ENCODE data around the gene ZNF576.
"Not testable (repeated sequence)": the region's sequence is repeated elsewhere in the genome, so short reads cannot be mapped to it uniquely, and the experiment has no call there.

The ZNF576 gene, protein sequence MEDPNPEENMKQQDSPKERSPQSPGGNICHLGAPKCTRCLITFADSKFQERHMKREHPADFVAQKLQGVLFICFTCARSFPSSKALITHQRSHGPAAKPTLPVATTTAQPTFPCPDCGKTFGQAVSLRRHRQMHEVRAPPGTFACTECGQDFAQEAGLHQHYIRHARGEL

DNA sequence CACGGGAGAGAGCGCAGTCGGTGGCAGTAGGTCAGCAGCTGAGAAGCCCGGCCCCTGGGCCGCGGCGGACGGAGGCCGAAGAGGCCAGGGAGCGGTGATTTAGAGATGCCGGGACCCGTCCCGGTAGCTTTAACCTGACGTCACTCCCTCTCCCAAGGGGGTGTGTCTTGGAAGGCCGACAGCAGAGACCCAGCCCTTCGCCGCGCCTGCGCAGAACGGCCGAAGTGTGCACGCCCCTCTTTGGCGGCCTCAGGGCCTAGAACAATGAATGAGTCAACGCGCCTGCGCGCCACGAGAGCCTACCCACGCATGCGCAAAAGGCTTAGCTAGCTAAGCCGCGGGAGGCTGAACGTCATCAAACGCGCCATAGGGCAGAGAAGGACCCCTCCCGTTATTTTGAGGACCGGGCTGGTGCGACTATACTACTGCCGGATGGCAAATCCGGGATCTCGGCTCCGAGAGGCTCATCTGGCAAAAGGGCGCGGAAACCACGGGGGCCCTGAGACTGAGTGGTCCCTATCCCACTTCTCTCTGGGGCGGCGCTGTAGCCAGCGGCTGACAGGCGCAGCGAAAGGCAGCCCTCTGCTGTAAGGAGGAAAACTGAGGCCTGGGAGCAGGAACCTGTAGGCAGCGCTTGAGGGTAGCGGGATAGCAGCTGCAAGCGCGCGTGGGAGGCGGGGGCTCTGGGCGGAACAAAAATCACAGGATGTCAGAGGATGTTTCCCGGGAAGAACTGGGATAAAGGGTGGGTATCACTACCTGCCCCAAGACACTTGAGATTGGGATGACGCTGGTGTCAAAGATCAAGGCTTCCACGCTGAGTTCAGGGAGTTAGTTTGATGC is at the start of gene ZNF576, which contains the start of gene IRGQ:
Gene ZNF576, plus strand, starts transcription at position 597 of the 843 bp plus-strand sequence. CDS start 514 bp downstream, outside the sequence.
Gene IRGQ, minus strand, starts transcription at position 136 of the 843 bp plus-strand sequence. CDS start 796 bp downstream, outside the sequence.
- peak; percentile 100 for DNase-seq (ENCODE audit: low read depth in 2 of 2)

DNA sequence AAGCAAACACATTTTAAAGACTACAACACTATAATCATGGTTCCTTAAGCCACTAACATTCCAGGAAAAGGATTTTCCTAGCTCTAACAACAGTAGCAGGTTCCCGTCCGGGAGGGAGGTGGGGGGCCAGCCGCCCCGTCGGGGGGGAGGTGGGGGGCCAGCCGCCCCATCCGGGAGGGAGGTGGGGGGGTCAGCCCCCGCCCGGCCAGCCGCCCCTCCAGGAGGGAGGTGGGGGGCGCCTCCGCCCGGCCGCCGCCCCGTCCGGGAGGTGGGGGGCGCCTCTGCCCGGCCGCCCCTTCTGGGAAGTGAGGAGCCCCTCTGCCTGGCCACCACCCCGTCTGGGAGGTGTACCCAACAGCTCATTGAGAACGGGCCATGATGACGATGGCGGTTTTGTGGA is 48.5 kb upstream of the ZNF576 start:
- DNase-seq (ENCODE audit: low read depth in 2 of 2): not testable (repeated sequence)

DNA sequence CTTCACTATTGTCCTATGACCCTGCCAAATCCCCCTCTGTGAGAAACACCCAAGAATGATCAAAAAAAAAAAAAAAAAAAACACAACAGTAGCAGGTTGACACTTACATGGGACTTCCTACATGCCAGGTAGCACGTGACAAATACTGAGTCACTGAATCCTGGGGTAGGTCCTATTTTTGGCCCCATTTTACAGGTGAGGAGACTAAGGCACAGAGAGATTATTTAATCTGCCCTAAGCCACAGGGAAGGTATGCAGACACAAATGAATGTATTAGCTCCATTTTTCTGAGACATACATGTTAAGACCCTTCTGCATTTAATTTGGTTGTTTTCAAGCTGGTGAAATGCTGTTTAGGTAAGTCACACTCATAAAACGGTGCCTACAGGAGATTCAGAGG is 47.7 kb upstream of the ZNF576 start:
- no peak for DNase-seq (ENCODE audit: low read depth in 2 of 2)

DNA sequence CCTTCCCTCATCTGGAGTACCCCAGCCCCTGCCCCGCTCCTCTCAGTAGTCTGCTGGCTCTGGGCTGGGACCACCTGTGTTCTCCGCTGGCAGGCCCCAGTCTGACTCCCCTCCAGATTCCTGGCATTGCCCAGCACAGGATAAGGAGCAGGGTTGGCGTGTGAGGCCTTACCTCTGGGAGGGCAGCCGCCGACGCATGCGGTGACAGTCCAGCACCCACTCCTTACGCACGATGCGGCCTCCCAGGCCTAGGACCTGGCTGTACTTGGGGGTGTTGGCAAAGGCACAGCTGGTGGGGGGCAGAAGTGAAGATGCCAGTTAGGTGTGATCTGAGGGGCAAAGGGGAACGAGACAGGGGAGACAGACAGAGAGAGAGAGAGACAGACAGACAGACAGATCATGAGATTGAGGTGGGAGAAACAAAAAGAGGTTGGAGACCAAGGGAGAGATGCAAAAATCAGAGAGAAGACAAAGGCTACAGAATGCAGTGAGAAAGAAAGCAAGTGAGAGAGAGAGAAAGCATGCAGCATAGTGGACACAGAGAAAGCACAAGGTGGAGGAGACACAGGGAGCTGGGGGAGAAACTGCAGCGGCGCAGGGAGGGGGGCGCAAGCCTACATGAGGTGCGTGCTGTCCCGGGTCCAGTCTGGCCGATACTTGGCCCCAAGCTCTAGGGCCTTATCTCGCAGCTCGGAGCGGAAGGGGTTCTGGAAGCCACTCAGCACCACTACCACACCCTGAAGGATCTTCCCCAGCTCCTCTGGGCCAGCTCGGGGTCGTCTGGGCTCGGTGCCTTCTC is 44.8 kb upstream of the ZNF576 start:
- DNase-seq (ENCODE audit: low read depth in 2 of 2): no peak

DNA sequence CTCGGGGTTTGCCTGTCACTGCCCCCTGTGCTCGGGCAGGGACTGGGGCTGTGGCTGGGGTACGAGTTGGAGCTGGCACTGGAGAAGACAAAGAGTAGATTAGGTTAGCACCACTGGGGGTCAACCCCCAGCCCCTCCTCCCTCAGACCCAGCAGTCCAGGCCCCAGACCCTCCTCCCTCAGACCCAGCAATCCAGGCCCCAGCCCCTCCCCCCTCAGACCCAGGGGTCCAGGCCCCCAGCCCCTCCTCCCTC is 44.3 kb upstream of the ZNF576 start:
- no peak for DNase-seq (ENCODE audit: low read depth in 2 of 2)

DNA sequence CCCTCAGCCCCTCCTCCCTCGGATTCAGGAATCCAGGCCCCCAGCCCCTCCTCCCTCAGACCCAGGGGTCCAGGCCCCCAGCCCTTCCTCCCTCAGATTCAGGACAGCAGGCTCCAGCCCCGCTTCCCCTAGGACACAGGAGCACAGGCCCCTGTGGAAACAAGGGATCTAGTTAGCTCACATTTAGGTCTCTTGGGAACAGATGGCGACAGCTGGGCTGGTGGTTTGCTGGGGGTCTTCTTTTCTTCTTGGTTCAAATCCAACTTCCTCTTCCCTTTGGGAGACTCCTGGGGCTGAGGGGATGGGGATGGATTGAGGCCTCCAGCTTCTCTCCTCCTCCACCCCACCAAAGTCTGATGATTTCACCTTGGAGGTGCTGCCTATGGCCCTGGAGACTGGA is 43.8 kb upstream of the ZNF576 start:
- DNase-seq (ENCODE audit: low read depth in 2 of 2): no peak

DNA sequence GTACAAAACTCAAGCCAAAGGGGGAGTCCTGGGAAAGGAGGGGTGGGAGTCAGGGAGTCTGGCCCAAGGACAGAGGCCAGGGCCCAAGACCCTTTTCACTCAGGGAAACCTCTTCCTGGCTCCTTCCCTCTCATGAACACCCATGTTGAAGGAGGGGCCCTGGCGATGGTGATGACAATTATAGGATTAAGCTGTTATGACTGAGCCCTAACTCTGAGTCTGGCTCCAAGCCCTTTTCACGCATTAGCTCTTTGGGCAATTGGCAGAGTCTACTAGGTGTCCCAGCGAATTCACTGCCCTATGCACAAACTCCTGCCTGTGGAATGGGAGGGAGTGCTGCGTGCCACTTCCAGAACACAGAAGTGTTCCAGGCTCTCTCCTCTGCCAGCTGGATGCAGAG is 42.7 kb upstream of the ZNF576 start:
- DNase-seq (ENCODE audit: low read depth in 2 of 2): no peak

DNA sequence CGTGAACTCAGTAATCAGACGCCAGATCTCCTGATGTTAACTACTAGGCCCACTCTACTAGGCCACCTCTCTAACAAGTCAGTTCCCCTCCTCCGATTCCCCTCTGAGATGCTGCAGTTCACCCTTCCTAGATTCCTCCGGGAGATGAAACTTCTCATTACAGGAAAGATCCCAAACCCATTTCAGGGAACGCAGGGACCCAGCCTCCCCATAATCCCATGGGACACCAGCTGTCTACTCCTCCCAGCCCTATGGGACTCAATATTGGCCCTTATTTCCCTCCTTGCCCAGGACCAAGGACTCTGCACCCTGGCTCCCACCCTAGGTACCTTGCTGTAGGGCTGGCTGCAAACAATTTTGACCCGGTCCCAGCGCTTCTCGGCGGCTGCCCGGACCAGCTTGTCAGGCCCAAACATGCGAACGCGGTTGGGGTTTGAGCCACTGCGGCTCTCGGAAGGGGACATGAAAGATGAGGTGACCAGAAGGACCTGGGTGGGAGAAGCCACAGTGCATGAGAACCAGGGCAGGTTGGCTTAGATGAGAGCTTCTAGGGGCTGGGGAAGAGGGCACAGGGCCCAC is 42.0 kb upstream of the ZNF576 start:
- no peak for DNase-seq (ENCODE audit: low read depth in 2 of 2)

DNA sequence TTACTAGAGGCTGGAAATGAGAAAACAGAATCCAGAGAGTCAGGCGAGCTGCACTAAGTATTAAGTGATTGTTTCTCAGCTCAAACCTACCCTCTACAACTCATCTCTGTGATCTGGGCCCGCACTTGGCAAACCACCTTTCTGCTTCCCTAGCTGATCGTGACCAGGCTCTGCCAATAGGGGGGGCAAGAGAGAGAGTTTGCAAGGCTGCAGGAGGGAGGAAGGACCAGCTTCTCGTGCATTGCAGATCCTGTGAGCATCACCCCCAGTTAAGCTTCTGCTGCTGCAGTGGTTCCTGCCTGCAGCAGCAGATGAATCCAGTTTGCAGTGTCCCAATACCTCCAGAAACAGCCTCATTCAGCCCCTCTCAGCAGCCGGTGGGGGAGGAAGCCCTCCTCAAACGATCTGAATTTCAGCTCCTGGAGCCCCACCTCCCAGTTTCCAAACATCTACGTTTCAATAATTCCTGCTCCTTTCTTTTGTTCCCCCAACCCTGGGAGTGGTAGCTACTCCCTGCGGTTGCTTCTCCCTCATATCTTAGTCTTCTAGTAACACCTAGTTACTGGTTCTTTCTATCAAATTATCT is 41.1 kb upstream of the ZNF576 start:
- peak; percentile 57 to 79 for DNase-seq (ENCODE audit: low read depth in 2 of 2)

DNA sequence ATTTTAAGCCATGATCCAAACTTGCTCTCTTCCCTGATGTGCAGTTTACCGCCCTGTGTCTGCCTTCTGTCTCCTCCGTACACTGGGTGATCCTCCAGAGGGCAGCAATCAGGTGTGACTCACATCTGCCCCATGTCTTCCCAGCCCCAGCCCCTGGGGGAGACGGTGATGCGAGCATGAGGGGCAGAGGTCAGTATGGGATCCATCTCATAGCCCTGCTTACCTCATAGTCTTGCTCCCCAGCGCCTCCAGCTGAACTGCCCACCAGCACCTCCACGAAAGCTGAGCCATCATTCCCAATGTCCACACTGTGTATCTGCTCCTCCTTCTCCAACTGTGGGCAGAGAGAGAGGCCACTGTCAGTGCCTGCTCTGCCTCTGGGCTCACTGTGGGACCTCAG is 35.7 kb upstream of the ZNF576 start:
- no peak for DNase-seq (ENCODE audit: low read depth in 2 of 2)

DNA sequence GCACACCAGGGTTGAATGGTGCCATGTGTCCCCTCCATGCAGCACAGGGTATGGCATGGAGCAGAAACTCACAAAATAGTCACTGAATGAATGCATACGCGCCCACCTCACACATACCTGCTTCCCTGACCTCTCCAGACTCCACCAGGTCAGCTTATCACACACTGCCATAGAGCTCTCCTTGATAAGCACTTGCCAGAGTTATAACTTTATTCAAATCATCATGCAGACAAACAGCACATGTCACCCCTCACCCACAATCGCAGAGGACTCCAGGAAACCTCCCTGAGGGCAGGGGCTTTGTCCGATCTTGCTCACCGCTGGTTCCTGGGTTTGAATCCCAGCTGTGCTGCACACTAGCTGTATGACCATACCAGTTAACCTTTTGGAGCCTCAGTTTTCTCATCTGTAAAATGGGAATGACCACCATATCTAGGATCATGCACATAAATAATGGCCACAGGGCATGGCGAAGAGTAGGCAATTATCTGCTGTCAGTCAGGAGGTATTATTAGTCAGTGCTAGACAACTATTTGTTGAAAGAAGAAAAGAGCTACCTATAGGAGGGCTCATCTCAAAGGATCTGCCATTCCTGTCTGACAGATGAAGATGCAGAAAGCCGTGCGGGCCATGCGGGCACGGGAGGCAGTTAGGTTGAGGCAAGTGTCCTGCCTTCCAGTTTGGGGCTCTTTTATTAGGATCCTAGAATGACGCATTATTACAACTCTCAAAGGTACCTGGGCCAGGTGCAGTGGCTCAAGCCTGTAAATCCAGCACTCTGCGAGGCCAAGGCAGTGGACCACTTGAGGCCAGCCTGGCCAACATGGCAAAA is 35.0 kb upstream of the ZNF576 start:
- no peak for DNase-seq (ENCODE audit: low read depth in 2 of 2)

DNA sequence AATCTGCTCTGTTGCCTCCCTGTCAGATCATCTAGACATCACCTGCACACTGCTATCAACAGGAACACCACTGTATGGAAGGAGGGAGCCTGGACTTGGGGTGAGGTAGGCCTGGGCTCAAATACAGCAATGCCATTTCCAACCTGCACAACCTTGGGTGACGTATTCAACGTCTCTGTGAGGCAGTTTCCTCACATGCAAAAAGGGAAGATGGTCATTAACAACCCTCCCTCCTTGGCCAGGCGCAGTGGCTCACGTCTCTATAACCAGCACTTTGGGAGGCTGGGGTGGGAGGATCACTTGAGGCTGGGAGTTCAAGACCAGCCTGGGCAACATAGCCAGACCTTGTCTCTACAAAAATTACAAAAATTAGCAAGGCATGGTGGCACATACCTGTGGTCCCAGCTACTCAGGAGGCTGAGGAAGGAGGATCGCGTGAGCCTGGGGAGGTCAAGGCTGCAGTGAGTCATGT is 34.1 kb upstream of the ZNF576 start:
- peak in 1 of 2 donors; percentile 49 for DNase-seq (ENCODE audit: low read depth in 2 of 2)

DNA sequence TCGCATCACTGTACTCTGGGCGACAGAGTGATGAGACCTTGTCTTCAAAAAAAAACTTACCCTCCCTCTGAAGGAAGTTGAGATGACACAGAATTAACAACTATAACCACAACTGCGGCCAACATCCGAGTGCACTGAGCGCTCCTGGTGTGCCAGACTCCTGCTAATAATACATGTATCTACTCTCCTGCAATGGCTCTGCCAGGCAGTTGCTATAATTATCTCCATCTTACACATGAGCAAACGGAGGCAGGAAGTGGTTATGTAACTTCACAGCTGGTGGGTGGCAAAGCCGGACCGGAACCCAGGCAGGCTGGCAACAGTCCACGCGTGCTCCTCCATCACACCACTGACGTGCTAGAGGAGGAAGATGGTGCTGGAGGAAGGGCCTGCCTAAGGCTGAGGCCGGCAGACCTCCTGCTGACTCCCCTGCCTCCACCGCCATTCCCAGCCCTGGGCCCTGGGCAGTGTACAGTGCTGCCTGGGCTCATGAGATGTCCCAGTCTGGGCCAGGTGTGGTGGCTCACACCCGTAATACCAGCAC is 33.6 kb upstream of the ZNF576 start:
- DNase-seq (ENCODE audit: low read depth in 2 of 2): peak in 1 of 2 donors; percentile 43

DNA sequence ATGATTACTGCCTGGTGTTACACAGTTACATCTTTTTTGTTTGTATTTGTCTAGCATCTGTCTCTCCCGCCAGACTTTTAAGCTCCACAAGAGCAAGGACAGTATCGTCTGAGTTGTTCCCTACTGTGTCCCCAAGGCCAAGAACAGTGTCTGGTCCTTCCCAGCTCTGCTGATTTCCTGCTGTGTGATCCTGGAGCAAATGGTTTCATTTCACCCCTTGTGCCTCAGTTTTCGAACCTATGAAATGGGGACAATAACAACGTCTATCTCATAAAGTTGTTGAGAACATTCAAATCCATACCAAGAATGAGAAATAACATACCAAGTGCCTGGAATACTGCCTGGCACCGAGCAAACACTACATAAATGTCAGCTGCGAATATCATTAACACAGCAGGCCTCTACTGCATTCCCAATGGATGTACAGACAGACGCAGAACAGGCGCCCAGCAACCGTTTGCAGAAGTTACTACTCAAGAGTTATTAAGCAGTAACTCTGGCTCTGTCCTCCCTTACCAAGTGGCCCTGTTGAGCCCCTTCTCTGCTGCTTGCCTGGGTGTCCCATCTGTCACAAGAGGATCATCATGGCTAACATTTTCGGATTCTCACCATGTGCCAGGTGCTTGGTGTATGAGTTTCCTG is 32.5 kb upstream of the ZNF576 start:
- no peak for DNase-seq (ENCODE audit: low read depth in 2 of 2)

DNA sequence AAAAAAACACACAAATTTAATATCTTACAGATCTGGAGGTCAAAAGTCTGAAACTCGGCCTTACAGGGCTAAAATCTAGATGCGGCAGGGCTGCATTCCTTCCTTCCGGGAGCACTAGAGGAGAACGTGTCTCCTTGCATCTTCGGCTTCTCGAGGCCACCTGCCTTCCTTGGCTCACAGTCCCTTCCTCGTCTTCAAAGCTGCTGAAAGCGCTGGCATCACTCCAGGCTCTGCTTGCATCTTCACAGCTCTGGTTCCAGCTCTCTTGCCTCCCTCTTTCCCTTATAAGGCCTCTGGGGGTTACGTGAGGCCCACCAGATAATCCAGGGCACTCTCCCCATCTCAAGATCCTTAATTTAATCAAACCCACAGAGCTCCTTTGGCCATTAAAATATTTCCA is 31.6 kb upstream of the ZNF576 start:
- no peak for DNase-seq (ENCODE audit: low read depth in 2 of 2)

DNA sequence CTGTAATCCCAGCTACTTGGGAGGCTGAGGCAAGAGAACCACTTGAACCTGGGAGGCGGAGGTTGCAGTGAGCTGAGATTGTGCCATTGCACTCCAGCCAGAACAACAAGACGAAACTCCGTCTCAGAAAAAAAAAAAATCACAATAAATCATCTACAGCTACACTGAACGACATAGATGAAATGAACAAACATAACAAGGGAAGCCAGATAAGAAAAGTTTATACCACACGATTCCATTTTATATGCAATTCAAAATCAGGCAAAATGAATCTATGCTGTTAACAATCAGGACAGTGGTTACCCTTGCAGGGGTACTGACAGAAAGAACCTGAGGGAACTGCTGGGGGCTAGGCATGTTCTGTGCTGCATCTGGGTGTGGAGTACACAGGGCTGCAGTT is 26.7 kb upstream of the ZNF576 start:
- DNase-seq (ENCODE audit: low read depth in 2 of 2): no peak

DNA sequence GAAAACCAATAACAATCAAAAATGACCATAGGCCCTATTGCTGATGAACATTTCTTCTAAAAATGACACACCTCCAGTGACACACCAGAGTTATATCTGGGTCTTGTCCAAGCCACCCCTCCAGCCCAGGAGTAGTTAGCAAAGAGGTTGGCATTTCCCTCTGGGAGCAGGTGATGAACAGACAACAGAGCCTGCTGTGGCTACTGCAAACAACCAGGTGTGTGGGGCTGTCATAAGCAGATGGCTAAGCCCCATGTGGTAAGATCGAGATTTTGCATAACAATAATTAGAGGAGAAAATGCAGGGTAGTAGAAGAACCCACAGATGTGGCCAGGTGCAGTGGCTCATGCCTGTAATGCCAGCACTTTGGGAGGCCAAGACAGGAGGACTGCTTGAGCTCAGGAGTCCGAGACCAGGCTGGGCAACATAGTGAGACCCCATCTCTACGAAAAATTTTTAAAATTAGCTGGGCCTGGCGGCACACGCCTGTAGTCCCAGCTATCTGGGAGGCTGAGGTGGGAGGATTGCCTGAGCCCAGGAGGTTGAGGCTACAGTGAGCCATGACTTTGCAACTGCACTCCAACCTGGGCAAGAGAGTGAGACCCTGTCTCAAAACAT is 26.1 kb upstream of the ZNF576 start:
- DNase-seq (ENCODE audit: low read depth in 2 of 2): no peak

DNA sequence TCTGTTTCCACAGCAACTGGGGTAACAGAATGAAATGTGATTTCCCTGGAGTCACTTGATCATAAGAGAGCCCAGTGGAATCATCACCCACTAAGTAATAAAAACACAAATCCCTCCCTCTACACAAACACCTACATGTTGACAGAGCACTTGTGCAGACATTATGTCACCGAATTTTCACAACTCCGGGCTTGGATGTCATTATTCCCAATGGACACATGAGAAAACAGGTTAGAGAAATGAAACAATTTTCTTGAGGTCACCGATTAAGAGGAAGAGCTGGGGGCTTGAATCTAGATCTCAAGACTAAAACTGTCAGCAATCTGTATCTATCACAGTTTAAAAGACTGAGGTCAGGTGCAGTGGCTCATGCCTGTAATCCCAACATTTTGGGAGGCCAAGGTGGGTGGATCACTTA is 24.2 kb upstream of the ZNF576 start:
- no peak for DNase-seq (ENCODE audit: low read depth in 2 of 2)

DNA sequence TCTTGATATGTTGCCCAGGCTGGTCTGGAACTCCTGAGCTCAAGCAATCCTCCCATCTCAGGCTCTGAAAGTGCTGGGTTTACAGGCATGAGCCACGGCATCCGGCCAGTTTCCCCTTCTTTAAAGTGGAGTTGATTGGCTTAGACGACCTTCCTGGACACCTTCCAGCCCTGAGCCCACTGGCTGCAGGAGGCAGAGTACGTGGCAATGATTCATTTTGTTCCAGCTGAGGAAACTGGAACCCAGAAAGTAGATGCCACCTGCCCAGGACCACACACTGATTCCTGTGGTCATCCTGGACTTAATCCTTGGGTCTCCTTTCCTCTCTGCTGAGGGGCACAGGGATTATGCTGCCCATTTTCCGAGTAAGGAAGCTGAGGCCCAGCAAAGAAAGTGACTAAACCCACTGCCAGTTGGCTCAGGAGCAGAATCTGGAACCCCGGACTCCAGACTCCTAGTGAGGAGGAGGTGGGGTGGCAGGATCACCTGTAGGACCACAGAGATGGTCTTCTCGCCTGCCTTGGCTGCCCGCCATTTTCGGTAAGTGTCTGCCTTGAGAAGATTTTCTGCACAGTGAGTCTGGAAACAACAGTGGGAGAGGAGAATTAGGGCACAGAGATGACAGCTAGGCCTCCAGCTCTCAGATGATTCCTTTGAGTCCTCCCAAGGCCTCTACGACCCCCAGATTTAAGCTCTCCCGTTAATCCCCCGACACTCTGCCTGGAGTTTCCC is 21.8 kb upstream of the ZNF576 start:
- no peak for DNase-seq (ENCODE audit: low read depth in 2 of 2)
